CD4-positive, alpha-beta memory T cell (primary cell): ENCODE data around the gene MIGA1. TPM values are rescaled to one million over a fixed set of nuclear protein-coding genes. Genes with fewer than 3 reads are reported as not detected.

Experiments
- CTCF ChIA-PET: fragments of 350-600 bp; sonication (Branson Sonifier 250); formaldehyde crosslinking; loops from one replicate; lab custom pipeline; 2021; ENCODE audit warnings: inconsistent platforms; ENCODE audit not compliant: partially characterized antibody; lab: Charles Lee
- POLR2A ChIA-PET: fragments of 350-600 bp; sonication (Branson Sonifier 250); formaldehyde crosslinking; loops from one replicate; lab custom pipeline; 2021; ENCODE audit not compliant: partially characterized antibody; lab: Charles Lee
- DNase-seq, 5 donors: peaks; one replicate each; pipeline versions ENCODE4 v3.0.0 to v3.0.0-alpha.2; 2020 to 2022; ENCODE audit warnings: mixed read lengths in 1 of 5
- H3K27ac ChIP-seq: one replicate; pipeline ENCODE4 v1.7.0; 2013; ENCODE audit warnings: low read depth, low read length
- H3K27me3 ChIP-seq: 2 replicates; pipeline ENCODE4 v1.7.0; 2013; ENCODE audit warnings: mild to moderate bottlenecking, low read length, moderate library complexity; ENCODE audit not compliant: insufficient read depth
- H3K36me3 ChIP-seq: 2 replicates; pipeline ENCODE4 v1.7.0; 2013; ENCODE audit warnings: mild to moderate bottlenecking, low read length, moderate library complexity; ENCODE audit not compliant: insufficient read depth
- H3K4me1 ChIP-seq: 2 replicates; pipeline ENCODE4 v1.7.0; 2013; ENCODE audit warnings: mild to moderate bottlenecking, low read length, moderate library complexity; ENCODE audit not compliant: insufficient read depth
- H3K4me3 ChIP-seq, 2 donors: one replicate each; pipeline ENCODE4 v1.7.0; 2013; ENCODE audit warnings: low read length in 2 of 2, mild to moderate bottlenecking in 1 of 2
- H3K9me3 ChIP-seq, 2 donors: one replicate each; pipeline ENCODE4 v1.7.0; 2013; ENCODE audit warnings: low read length in 2 of 2, control low read depth in 1 of 2; ENCODE audit not compliant: control insufficient read depth in 1 of 2
- H3K27ac Mint-ChIP-seq, 7 donors: one replicate each; pipeline ENCODE4 v1.8.0; 2020 to 2021; ENCODE audit warnings: mixed read lengths in 7 of 7, mild to moderate bottlenecking in 6 of 7, inconsistent platforms in 3 of 7, moderate library complexity in 3 of 7
- H3K27me3 Mint-ChIP-seq, 2 donors: one replicate each; pipeline ENCODE4 v1.8.0; 2020 to 2021; ENCODE audit warnings: mixed read lengths in 2 of 2
- H3K36me3 Mint-ChIP-seq, 2 donors: one replicate each; pipeline ENCODE4 v1.8.0; 2020 to 2021; ENCODE audit warnings: mixed read lengths in 2 of 2, inconsistent platforms in 1 of 2, mild to moderate bottlenecking in 1 of 2
- H3K4me1 Mint-ChIP-seq, 4 donors: one replicate each; pipeline ENCODE4 v1.8.0; 2020 to 2021; ENCODE audit warnings: mixed read lengths in 4 of 4, mild to moderate bottlenecking in 1 of 4
- H3K4me3 Mint-ChIP-seq, 8 donors: one replicate each; pipeline ENCODE4 v1.8.0; 2020 to 2021; ENCODE audit warnings: mixed read lengths in 8 of 8, mild to moderate bottlenecking in 7 of 8, moderate library complexity in 6 of 8, inconsistent platforms in 3 of 8
- H3K9me3 Mint-ChIP-seq, 8 donors: one replicate each; pipeline ENCODE4 v1.8.0; 2020 to 2021; ENCODE audit warnings: mixed read lengths in 8 of 8, mild to moderate bottlenecking in 5 of 8, inconsistent platforms in 3 of 8, moderate library complexity in 1 of 8
- intact Hi-C: fragments of 100-400 bp; cut with micrococcal nuclease; formaldehyde crosslinking; loops from one replicate; pipeline ENCODE4 v1.15.1; 2023
- polyA plus RNA-seq, 2 donors: library from polyadenylated mRNA; unstranded; fragments of 300-500 nt; fragmentation: Illumina TruSeq; gene quantifications; one replicate each; pipeline ENCODE4 v1.2.3, GENCODE V29; 2021
- total RNA-seq, 2 experiments: library from RNA; stranded (reverse); gene quantifications; one replicate each; pipeline ENCODE4 v1.2.3, GENCODE V29; 2021

The MIGA1 gene
- total and polyA plus RNA-seq, 4 experiments from 2014 or later: 6.0 to 21.7 (median 14.5) TPM

DNA sequence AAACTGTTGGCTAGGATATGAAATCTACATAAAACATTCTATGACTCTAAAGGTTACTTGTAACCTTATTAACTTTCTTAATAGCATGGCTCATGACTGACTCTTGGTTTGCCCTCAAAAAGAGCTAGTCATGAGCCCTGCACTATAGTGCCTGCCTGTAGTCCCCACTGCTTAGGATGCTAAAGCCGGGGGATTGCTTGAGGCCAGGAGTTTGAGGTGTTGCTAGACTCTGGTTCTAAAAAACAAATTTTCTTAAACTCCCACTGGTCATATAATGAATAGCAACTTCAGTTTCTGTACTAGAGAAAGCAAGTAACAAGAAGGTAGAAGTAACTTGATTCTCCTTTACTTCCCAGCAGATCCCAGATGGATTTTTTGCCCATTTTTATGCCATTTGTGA lies 93.2 kb downstream of the MIGA1 start:
- H3K27me3 Mint-ChIP-seq: no peaks in the 10 kb centered on the region
- intact Hi-C loops: no loop called here
- peak overlapping the region in 1 of 7 donors; percentile 37 for H3K27ac Mint-ChIP-seq
- Histone ChIP-seq H3K27me3 (no peaks in the 10 kb centered on the region), H3K36me3 (peaks cover 3% of the 10 kb centered on the region), H3K4me1 (no peaks in the 10 kb centered on the region), H3K9me3 (no peaks in the 10 kb centered on the region), H3K4me3 (no peak overlapping the region), H3K27ac (no peak overlapping the region)
- ChIA-PET CTCF (no interaction called here), POLR2A (no interaction called here)
- H3K4me3 Mint-ChIP-seq: no peak overlapping the region
- H3K4me1 Mint-ChIP-seq: no peaks in the 10 kb centered on the region
- H3K9me3 Mint-ChIP-seq: no peaks in the 10 kb centered on the region
- peaks cover 28 to 37% of the 10 kb centered on the region in 2 donors for H3K36me3 Mint-ChIP-seq
- DNase-seq: no peak

DNA sequence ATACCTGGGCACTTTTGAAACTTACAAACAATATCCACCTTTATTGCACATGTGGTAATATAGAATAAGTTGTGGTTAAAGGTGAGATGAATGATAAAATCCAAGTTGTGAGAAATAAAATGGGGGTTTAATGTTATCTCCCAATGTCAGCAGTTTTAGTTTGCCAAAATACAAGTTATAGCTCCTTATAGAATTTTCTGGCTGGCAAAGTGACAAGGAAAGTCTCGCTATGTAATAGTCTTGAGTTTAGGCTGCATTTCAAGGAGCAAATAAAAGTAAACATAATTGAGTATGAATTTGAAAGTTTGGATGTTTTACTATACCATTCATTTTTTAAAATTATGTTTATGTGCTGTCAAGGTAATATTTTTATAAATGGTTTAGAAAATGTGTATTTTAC lies 94.0 kb downstream of the MIGA1 start:
- Histone ChIP-seq H3K9me3 (no peaks in the 10 kb centered on the region), H3K27me3 (no peaks in the 10 kb centered on the region), H3K4me3 (no peak overlapping the region), H3K27ac (no peak overlapping the region), H3K4me1 (no peaks in the 10 kb centered on the region), H3K36me3 (peaks cover 5% of the 10 kb centered on the region)
- Mint-ChIP-seq H3K4me1 (no peaks in the 10 kb centered on the region), H3K27ac (no peak overlapping the region), H3K27me3 (no peaks in the 10 kb centered on the region), H3K9me3 (no peaks in the 10 kb centered on the region), H3K36me3 (peaks cover 23 to 34% of the 10 kb centered on the region in 2 donors), H3K4me3 (no peak overlapping the region)
- ChIA-PET CTCF (no interaction called here), POLR2A (no interaction called here)
- intact Hi-C loops: no loop called here
- DNase-seq: no peak

DNA sequence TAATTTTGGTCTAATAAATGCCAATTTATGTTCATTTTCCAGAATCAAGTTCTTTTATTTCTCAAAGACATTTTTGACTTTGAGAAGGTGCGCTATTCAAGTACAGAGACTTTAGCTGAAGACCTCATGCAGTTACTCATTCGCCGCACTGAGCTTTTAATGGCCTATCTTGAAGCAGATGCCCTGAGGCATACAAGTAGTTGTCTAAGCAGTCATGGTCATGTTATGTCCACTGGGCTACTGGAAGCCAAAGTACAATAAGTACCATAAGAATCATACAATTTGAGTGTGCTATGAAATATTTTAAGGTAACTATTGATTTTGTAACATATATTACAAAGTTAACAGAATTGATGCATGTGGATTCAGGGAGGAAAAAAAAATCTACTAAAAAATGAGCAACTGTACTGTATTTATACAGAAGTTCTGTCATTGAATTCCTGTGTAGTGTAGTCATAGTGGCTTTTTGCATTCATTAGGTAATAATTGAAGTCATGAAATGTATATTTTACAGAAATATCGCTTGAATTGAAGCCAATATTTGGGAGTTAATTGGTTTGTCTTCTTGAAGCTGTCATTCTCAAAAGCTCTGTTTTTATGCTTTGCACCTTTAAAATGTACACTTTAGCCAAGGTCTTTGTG lies 95.5 kb downstream of the MIGA1 start:
- CTCF ChIA-PET: interaction anchor here (1.0 kb wide), 1 partner anchor 9 kb away, joined by 3 read pairs; no protein-coding TSS in a partner anchor
- no peak overlapping the region for H3K4me3 Mint-ChIP-seq
- H3K9me3 Mint-ChIP-seq: no peaks in the 10 kb centered on the region
- POLR2A ChIA-PET: no interaction called here
- H3K27ac Mint-ChIP-seq: no peak overlapping the region
- Histone ChIP-seq H3K36me3 (peaks cover 4% of the 10 kb centered on the region), H3K4me3 (no peak overlapping the region), H3K27ac (no peak overlapping the region), H3K27me3 (no peaks in the 10 kb centered on the region), H3K9me3 (no peaks in the 10 kb centered on the region), H3K4me1 (no peaks in the 10 kb centered on the region)
- no peaks in the 10 kb centered on the region for H3K27me3 Mint-ChIP-seq
- H3K4me1 Mint-ChIP-seq: no peaks in the 10 kb centered on the region
- no peak for DNase-seq
- peaks cover 17 to 33% of the 10 kb centered on the region in 2 donors for H3K36me3 Mint-ChIP-seq
- intact Hi-C loops: no loop called here

- no peak overlapping the region for H3K4me3 ChIP-seq
- H3K27me3 ChIP-seq: no peaks in the 10 kb centered on the region
- no peak overlapping the region for H3K27ac ChIP-seq
- H3K36me3 ChIP-seq: peaks cover 4% of the 10 kb centered on the region
- intact Hi-C loops: no loop called here
- no peaks in the 10 kb centered on the region for H3K9me3 Mint-ChIP-seq
- no peak overlapping the region for H3K4me3 Mint-ChIP-seq
- CTCF ChIA-PET: no interaction called here
- no peaks in the 10 kb centered on the region for H3K27me3 Mint-ChIP-seq
- POLR2A ChIA-PET: no interaction called here
- H3K4me1 Mint-ChIP-seq: peaks cover 0 to 4% (median under 1%) of the 10 kb centered on the region in 4 donors
- peaks cover 17 to 33% of the 10 kb centered on the region in 2 donors for H3K36me3 Mint-ChIP-seq
- no peaks in the 10 kb centered on the region for H3K9me3 ChIP-seq
- no peak for DNase-seq
- H3K4me1 ChIP-seq: no peaks in the 10 kb centered on the region
- no peak overlapping the region for H3K27ac Mint-ChIP-seq
Measured at GRCh38 chr1:77876884-77877283, 97.4 kb downstream of the MIGA1 start.

DNA sequence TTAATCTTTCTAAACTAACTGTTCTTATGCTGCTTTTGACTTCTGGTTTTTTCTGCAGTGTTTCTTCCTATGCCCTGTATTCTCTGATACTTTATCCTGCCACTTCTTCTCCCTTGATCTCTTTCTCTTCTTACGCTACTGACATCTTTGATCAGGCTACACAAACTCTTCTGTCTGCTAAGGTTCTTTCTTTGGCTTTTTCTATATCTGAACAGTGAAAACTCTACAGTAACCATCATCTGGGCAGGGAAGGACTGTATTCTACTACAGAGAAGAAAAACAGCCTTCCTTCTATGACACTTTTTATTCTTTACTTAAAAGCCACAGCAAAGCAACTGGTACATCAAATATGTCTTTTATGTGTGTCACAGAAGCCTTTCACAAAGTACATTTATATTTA lies 101.6 kb downstream of the MIGA1 start:
- peak overlapping the region in 1 of 7 donors; percentile 11 for H3K27ac Mint-ChIP-seq
- H3K36me3 Mint-ChIP-seq: peaks cover 7 to 9% of the 10 kb centered on the region in 2 donors
- Histone ChIP-seq H3K27me3 (no peaks in the 10 kb centered on the region), H3K36me3 (peaks cover 4% of the 10 kb centered on the region), H3K9me3 (no peaks in the 10 kb centered on the region), H3K4me1 (no peaks in the 10 kb centered on the region), H3K27ac (no peak overlapping the region), H3K4me3 (no peak overlapping the region)
- POLR2A ChIA-PET: no interaction called here
- no peaks in the 10 kb centered on the region for H3K9me3 Mint-ChIP-seq
- no peak overlapping the region for H3K4me3 Mint-ChIP-seq
- intact Hi-C loops: no loop called here
- peaks cover 0 to 4% (median under 1%) of the 10 kb centered on the region in 4 donors for H3K4me1 Mint-ChIP-seq
- CTCF ChIA-PET: no interaction called here
- DNase-seq: no peak
- H3K27me3 Mint-ChIP-seq: peaks cover 2 to 3% of the 10 kb centered on the region in 2 donors

DNA sequence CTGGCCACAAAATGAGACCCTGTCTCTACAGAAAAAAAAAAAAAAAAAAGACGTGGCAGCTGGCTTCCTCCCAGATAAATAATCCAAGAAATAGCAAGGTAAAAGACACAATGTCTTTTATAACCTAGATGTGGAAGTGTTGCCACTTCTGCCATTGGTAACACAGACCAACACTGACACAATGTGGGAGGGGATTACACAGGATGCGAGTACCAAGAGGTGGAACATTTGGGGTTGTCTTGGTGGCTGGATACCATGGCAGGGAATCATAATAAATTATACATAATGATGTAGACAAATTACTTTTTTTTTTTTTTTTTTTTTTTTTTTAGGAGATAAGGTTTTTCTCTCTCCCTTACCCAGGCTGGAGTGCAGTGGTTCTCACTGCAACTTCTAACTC lies 103.0 kb downstream of the MIGA1 start:
- Histone ChIP-seq H3K9me3 (no peaks in the 10 kb centered on the region), H3K4me3 (no peak overlapping the region), H3K27me3 (no peaks in the 10 kb centered on the region), H3K27ac (no peak overlapping the region), H3K4me1 (no peaks in the 10 kb centered on the region), H3K36me3 (peaks cover 4% of the 10 kb centered on the region)
- intact Hi-C loops: no loop called here
- H3K9me3 Mint-ChIP-seq: no peaks in the 10 kb centered on the region
- no peak overlapping the region for H3K4me3 Mint-ChIP-seq
- no peak for DNase-seq
- H3K27ac Mint-ChIP-seq: no peak overlapping the region
- ChIA-PET POLR2A (no interaction called here), CTCF (interaction anchor here (0.7 kb wide), 1 partner anchor 62 kb away, joined by 4 read pairs; no protein-coding TSS in a partner anchor)
- H3K27me3 Mint-ChIP-seq: peaks cover 4 to 8% of the 10 kb centered on the region in 2 donors
- peaks cover 0 to 14% (median 5%) of the 10 kb centered on the region in 4 donors for H3K4me1 Mint-ChIP-seq
- peaks cover 8 to 11% of the 10 kb centered on the region in 2 donors for H3K36me3 Mint-ChIP-seq

DNA sequence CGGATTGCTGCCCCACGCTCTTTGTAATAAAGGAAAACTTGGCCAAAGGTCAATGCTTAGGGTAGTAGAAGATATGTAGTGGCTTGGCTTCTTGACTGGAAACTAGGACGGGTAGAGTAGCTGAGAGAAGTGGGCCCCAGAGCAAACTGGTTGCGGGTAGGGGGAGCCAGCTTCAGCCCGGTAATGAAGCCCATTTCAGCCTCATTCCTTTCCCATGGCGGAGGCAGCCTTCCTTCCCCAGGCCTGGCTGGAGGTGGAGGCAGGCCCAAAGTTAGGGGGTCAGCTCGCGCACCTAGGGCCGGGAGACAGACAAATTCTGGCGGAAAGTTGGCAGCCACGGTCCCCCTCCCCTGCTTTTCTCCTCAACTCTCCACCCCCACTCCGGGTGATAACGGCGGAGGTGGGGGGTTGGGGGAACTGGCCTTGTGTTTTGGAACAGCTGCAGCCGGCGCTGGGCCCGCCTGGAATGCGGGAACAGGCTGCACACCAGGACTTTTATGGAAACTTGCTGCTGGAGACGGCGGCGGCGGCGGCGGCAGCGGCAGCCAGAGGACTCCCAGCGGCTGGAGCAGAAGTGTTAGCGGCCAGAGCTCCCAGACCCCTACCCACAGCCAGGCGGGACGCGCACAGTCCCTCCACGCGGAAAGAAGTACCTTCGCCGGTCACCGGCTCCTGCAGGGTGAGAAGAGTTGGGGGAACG lies 108.8 kb downstream of the MIGA1 start, which contains the start of gene NEXN:
TSS of gene NEXN (plus strand) at position 544 of the 700 bp plus-strand sequence. CDS start 27,483 bp downstream, outside the sequence.
- peaks cover 6% of the 10 kb centered on the region for H3K4me1 ChIP-seq
- H3K9me3 ChIP-seq: no peaks in the 10 kb centered on the region
- Mint-ChIP-seq H3K27me3 (peaks cover 9 to 12% of the 10 kb centered on the region in 2 donors), H3K4me3 (peak within 1 kb of the TSS; percentile 70 to 90 (median 80)), H3K9me3 (peaks cover 0 to 2% (median 0%) of the 10 kb centered on the region in 8 donors), H3K36me3 (peaks cover 0 to 11% of the 10 kb centered on the region in 2 donors), H3K27ac (peak within 1 kb of the TSS in 1 of 7 donors; percentile 42), H3K4me1 (peaks cover 3 to 28% (median 15%) of the 10 kb centered on the region in 4 donors)
- peak in 2 of 5 donors; percentile 2 to 8 for DNase-seq
- H3K27ac ChIP-seq: no peak within 1 kb of the TSS
- intact Hi-C loops: no loop called here
- no peaks in the 10 kb centered on the region for H3K36me3 ChIP-seq
- peak within 1 kb of the TSS in 1 of 2 donors; percentile 21 for H3K4me3 ChIP-seq
- ChIA-PET POLR2A (no interaction called here), CTCF (no interaction called here)
- H3K27me3 ChIP-seq: no peaks in the 10 kb centered on the region
